Measurements from ENCODE around the gene MTARC1. TPM values are rescaled to one million over a fixed set of nuclear protein-coding genes. Genes with fewer than 3 reads are reported as not detected.

MTARC1 gene
- total and polyA plus RNA-seq, 10 donors: 3.2 to 17.3 (median 8.1) TPM

- TF ChIP-seq POLR2A (IDR thresholded peaks at IDR 0.05): no peak
- TF ChIP-seq POLR2AphosphoS5 (IDR thresholded peaks at IDR 0.05): no peak
- no peak for TF ChIP-seq CTCF (IDR thresholded peaks at IDR 0.05 in 8 of 11, conservative IDR thresholded peaks at IDR 0.05 in 3 of 11)
- intact Hi-C loops (cut with DNase I; ENCODE audit: low total_unique reads): no loop called here
- Histone ChIP-seq H3K9me3 (peaks cover 0 to 3% (median 0%) of the 10 kb centered on the region in 8 donors), H3K4me3 (no peak overlapping the region), H3K4me1 (peaks cover 0 to 6% (median 0%) of the 10 kb centered on the region in 6 donors), H3K27me3 (replicated peaks in 1 of 7) (no peaks in the 10 kb centered on the region), H3K27ac (no peak overlapping the region), H3K36me3 (no peaks in the 10 kb centered on the region)
- WGBS, 5 donors: 83 to 93% (median 87%) methylated on average over 9 of the region's 9 CpGs
- no peak for DNase-seq
Measured at GRCh38 chr1:220824031-220824989, 37.6 kb downstream of the MTARC1 start.

GRCh38 chr1:220825819-220826551 lies 39.3 kb downstream of the MTARC1 start:
- TF ChIP-seq POLR2A (IDR thresholded peaks at IDR 0.05): no peak
- no peak for TF ChIP-seq POLR2AphosphoS5 (IDR thresholded peaks at IDR 0.05)
- TF ChIP-seq CTCF (IDR thresholded peaks at IDR 0.05 in 8 of 11, conservative IDR thresholded peaks at IDR 0.05 in 3 of 11): no peak
- Histone ChIP-seq H3K9me3 (no peaks in the 10 kb centered on the region), H3K4me3 (no peak overlapping the region), H3K27me3 (replicated peaks in 1 of 7) (peaks cover 0 to 4% (median 0%) of the 10 kb centered on the region in 7 donors), H3K36me3 (peaks cover 0 to 3% (median 0%) of the 10 kb centered on the region in 6 donors), H3K4me1 (peaks cover 0 to 6% (median 0%) of the 10 kb centered on the region in 6 donors), H3K27ac (no peak overlapping the region)
- 56 to 75% (median 60%) methylated on average over 6 of the region's 6 CpGs for WGBS, 5 donors
- no peak for DNase-seq
- intact Hi-C loops (cut with DNase I; ENCODE audit: low total_unique reads): no loop called here

- no peak overlapping the region for H3K27ac ChIP-seq
- peaks cover 0 to 5% (median 0%) of the 10 kb centered on the region in 8 donors for H3K9me3 ChIP-seq
- peaks cover 0 to 9% (median 0%) of the 10 kb centered on the region in 7 donors for H3K27me3 ChIP-seq (replicated peaks in 1 of 7)
- DNase-seq: no peak
- H3K4me3 ChIP-seq: no peak overlapping the region
- no peak for TF ChIP-seq POLR2AphosphoS5 (IDR thresholded peaks at IDR 0.05)
- TF ChIP-seq POLR2A (IDR thresholded peaks at IDR 0.05): no peak
- TF ChIP-seq CTCF (IDR thresholded peaks at IDR 0.05 in 8 of 11, conservative IDR thresholded peaks at IDR 0.05 in 3 of 11): no peak
- intact Hi-C loops (cut with DNase I; ENCODE audit: low total_unique reads): no loop called here
- peaks cover 0 to 11% (median 0%) of the 10 kb centered on the region in 6 donors for H3K36me3 ChIP-seq
- WGBS, 5 donors: 82 to 92% (median 89%) methylated on average over 5 of the region's 5 CpGs
- peaks cover 0 to 6% (median 0%) of the 10 kb centered on the region in 6 donors for H3K4me1 ChIP-seq
Measured at GRCh38 chr1:220826729-220827128, 40.0 kb downstream of the MTARC1 start.
